Measurements from ENCODE around the gene HTR3D. TPM values are rescaled to one million over a fixed set of nuclear protein-coding genes. Genes with fewer than 3 reads are reported as not detected.

Gene HTR3D
- total RNA-seq, 4 donors from 2014 or later, result not detected

- intact Hi-C loops (cut with DNase I; ENCODE audit: low total_unique reads), result no loop called here
- no peak for DNase-seq (ENCODE audit: low spot score in 2 of 2)
- no peak overlapping the region for H3K4me3 ChIP-seq (ENCODE audit: low read depth, poor library complexity, severe bottlenecking)
- 42 to 54% methylated on average over 11 of the region's 11 CpGs for WGBS, 2 donors
- TF ChIP-seq CTCF (IDR thresholded peaks at IDR 0.05) (no peak), POLR2A (IDR thresholded peaks at IDR 0.05) (no peak)
These were observed 44.4 kb upstream of the HTR3D start for GRCh38 chr3:183987000-183987600.

- DNase-seq (ENCODE audit: low spot score in 2 of 2), result no peak
- no peak overlapping the region for H3K4me3 ChIP-seq (ENCODE audit: low read depth, poor library complexity, severe bottlenecking)
- no peak for TF ChIP-seq CTCF (IDR thresholded peaks at IDR 0.05)
- no peak for TF ChIP-seq POLR2A (IDR thresholded peaks at IDR 0.05)
- WGBS, 2 donors, result 87 to 90% methylated on average over 16 of the region's 16 CpGs
- intact Hi-C loops (cut with DNase I; ENCODE audit: low total_unique reads), result no loop called here
These were observed 43.2 kb upstream of the HTR3D start for GRCh38 chr3:183988216-183988790.

GRCh38 chr3:183991403-183991802 is 40.1 kb upstream of the HTR3D start:
- TF ChIP-seq CTCF (IDR thresholded peaks at IDR 0.05) (no peak), POLR2A (IDR thresholded peaks at IDR 0.05) (no peak)
- no peak overlapping the region for H3K4me3 ChIP-seq (ENCODE audit: low read depth, poor library complexity, severe bottlenecking)
- 50 to 65% methylated on average over 5 of the region's 5 CpGs for WGBS, 2 donors
- no peak for DNase-seq (ENCODE audit: low spot score in 2 of 2)
- intact Hi-C loops (cut with DNase I; ENCODE audit: low total_unique reads), result no loop called here

- TF ChIP-seq POLR2A (IDR thresholded peaks at IDR 0.05), result no peak
- TF ChIP-seq CTCF (IDR thresholded peaks at IDR 0.05), result no peak
- WGBS, 2 donors, result 69 to 85% methylated on average over 3 of the region's 3 CpGs
- intact Hi-C loops (cut with DNase I; ENCODE audit: low total_unique reads), result no loop called here
- no peak overlapping the region for H3K4me3 ChIP-seq (ENCODE audit: low read depth, poor library complexity, severe bottlenecking)
- no peak for DNase-seq (ENCODE audit: low spot score in 2 of 2)
These were observed 29.8 kb upstream of the HTR3D start for GRCh38 chr3:184001761-184002160.

GRCh38 chr3:184002469-184002868 is 29.1 kb upstream of the HTR3D start:
- TF ChIP-seq CTCF (IDR thresholded peaks at IDR 0.05) (no peak), POLR2A (IDR thresholded peaks at IDR 0.05) (no peak)
- no peak for DNase-seq (ENCODE audit: low spot score in 2 of 2)
- intact Hi-C loops (cut with DNase I; ENCODE audit: low total_unique reads), result no loop called here
- 90 to 92% methylated on average over 11 of the region's 11 CpGs for WGBS, 2 donors
- no peak overlapping the region for H3K4me3 ChIP-seq (ENCODE audit: low read depth, poor library complexity, severe bottlenecking)
